Uterus (tissue), 4 donors: ENCODE measurements around the gene RCN1. TPM values are rescaled to one million over a fixed set of nuclear protein-coding genes. Genes with fewer than 3 reads are reported as not detected.

Experiments used
- DNase-seq, 2 donors: peaks; one replicate each; pipeline ENCODE4 v3.0.0-alpha.2; 2019 to 2020
- H3K27ac ChIP-seq, 2 donors: fragments of 200-600 bp; sonication (generic); 1 replicate in 1 of 2; 2 replicates in 1 of 2; pipeline ENCODE4 v1.5.1; 2016 to 2018
- H3K27me3 ChIP-seq, 2 donors: fragments of 200-600 bp; sonication (generic); one replicate each; pipeline ENCODE4 v1.5.1; 2018 to 2019; ENCODE audit warnings: control low read depth in 1 of 2
- H3K36me3 ChIP-seq, 2 donors: fragments of 200-600 bp; sonication (generic); one replicate each; pipeline ENCODE4 v1.5.1; 2019; ENCODE audit warnings: control low read depth in 1 of 2
- H3K4me1 ChIP-seq, 2 donors: fragments of 200-600 bp; sonication (generic); one replicate each; pipeline ENCODE4 v1.5.1; 2018 to 2019; ENCODE audit warnings: control low read depth in 1 of 2
- H3K4me3 ChIP-seq, 2 donors: fragments of 200-600 bp; sonication (generic); 1 replicate in 1 of 2; 2 replicates in 1 of 2; pipeline ENCODE4 v1.5.1; 2018 to 2019; ENCODE audit warnings: mild to moderate bottlenecking in 1 of 2
- H3K9me3 ChIP-seq, 2 donors: fragments of 200-600 bp; sonication (generic); one replicate each; pipeline ENCODE4 v1.5.1; 2019; ENCODE audit warnings: control low read depth in 1 of 2
- POLR2A ChIP-seq, 2 donors: fragments of 450-650 bp; IDR thresholded peaks; one replicate each; pipeline ENCODE4 v1.6.1; 2016; ENCODE audit warnings: antibody characterized with exemption in 2 of 2, mild to moderate bottlenecking in 1 of 2, moderate library complexity in 1 of 2
- intact Hi-C: fragments of 100-400 bp; cut with DNase I; formaldehyde crosslinking; loops from one replicate; pipeline ENCODE4 v1.15.1; 2023; ENCODE audit warnings: low total_unique reads
- total RNA-seq, 4 donors: library from RNA; depleted of rRNA in 3 of 4; stranded (reverse); fragments of >200 nt in 3 of 4; gene quantifications; one replicate each; pipeline versions ENCODE4 v1.1.0 to v1.2.4, GENCODE V29; 2014 to 2023
- TF ChIP-seq, protein P1 (sequence below), 4 experiments: fragments of 200-600 bp in 2 of 4; fragments of 450-650 bp in 2 of 4; sonication (generic) in 2 of 4; IDR thresholded peaks; one replicate each; pipeline ENCODE4 v1.5.1; 2016 to 2019; ENCODE audit warnings: antibody characterized with exemption in 4 of 4, mild to moderate bottlenecking in 2 of 4, moderate library complexity in 1 of 4
- donor health status: DM: yes; HTN: yes; CAD: no.

The RCN1 gene
- total RNA-seq, 4 donors from 2014 or later, result 26.1 to 221 (median 67.9) TPM

DNA sequence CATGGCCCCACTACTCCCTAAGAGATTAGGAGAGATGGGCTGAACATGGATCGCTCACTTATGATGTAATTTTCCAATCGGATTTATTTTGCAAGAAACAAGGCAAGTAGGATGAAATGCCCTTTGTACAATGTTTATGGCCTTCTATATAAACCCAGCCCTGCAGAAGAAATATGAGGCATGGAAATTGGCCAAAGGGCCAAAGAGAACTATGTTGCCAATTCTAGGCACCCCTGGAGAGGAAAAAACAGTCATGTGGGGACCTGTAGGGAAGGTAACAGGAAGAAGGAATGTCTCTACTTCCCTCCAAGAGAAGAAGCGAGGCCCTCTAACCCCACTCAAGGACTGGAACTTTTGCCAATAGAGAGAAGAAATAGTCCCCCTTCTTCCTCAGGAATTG lies 54.4 kb downstream of the RCN1 start:
- Histone ChIP-seq H3K36me3 (no peaks in the 10 kb centered on the region), H3K27ac (no peak overlapping the region), H3K4me3 (no peak overlapping the region), H3K4me1 (no peaks in the 10 kb centered on the region), H3K27me3 (no peaks in the 10 kb centered on the region), H3K9me3 (no peaks in the 10 kb centered on the region)
- TF ChIP-seq POLR2A (IDR thresholded peaks at IDR 0.05), result no peak
- TF ChIP-seq, protein P1, sequence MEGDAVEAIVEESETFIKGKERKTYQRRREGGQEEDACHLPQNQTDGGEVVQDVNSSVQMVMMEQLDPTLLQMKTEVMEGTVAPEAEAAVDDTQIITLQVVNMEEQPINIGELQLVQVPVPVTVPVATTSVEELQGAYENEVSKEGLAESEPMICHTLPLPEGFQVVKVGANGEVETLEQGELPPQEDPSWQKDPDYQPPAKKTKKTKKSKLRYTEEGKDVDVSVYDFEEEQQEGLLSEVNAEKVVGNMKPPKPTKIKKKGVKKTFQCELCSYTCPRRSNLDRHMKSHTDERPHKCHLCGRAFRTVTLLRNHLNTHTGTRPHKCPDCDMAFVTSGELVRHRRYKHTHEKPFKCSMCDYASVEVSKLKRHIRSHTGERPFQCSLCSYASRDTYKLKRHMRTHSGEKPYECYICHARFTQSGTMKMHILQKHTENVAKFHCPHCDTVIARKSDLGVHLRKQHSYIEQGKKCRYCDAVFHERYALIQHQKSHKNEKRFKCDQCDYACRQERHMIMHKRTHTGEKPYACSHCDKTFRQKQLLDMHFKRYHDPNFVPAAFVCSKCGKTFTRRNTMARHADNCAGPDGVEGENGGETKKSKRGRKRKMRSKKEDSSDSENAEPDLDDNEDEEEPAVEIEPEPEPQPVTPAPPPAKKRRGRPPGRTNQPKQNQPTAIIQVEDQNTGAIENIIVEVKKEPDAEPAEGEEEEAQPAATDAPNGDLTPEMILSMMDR (IDR thresholded peaks at IDR 0.05), result no peak
- DNase-seq, result no peak
- intact Hi-C loops, result no loop called here

DNA sequence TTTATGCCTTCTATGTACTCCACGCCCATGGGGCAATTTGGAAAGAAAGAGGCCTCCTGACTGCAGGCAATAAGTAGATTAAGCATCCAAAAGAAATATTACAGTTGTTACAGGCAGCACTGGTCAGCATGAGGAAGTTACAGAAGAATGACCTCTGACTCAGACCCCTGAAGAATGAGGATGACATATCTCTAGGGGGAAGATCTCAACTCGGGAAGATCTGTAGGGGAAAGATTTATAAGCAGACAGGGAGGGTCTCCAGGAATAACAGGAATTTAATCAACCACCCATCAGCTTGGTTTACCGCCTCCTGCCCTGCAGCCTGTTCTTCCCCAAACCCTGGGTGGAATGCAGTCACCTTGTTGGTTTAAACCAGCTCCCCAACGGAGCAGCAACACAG lies 58.0 kb downstream of the RCN1 start:
- TF ChIP-seq, protein P1 (IDR thresholded peaks at IDR 0.05), result no peak
- no peak for TF ChIP-seq POLR2A (IDR thresholded peaks at IDR 0.05)
- H3K9me3 ChIP-seq, result no peaks in the 10 kb centered on the region
- intact Hi-C loops, result no loop called here

DNA sequence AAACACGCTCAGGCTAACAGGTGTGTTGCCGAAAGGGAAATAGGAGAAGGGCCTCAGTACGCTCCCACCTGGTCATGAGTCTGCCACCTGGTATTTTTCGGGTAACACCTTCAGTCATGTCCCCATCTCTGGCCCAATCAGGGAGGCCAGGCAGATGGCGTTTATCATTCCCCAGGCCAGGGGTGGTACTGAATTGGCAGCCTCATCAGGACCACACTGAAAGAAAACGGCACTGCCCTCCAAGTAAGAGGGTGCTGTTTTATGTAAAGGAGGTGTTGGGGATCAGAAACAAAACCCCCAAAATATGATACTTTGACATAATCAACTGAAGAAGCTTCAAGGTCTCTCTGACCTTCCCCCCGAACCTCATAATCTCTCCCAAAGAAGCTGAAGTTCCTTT lies 58.9 kb downstream of the RCN1 start:
- Histone ChIP-seq H3K27ac (no peak overlapping the region), H3K4me1 (no peaks in the 10 kb centered on the region), H3K9me3 (no peaks in the 10 kb centered on the region), H3K27me3 (no peaks in the 10 kb centered on the region), H3K36me3 (no peaks in the 10 kb centered on the region), H3K4me3 (no peak overlapping the region)
- TF ChIP-seq, protein P1 (IDR thresholded peaks at IDR 0.05), result no peak
- TF ChIP-seq POLR2A (IDR thresholded peaks at IDR 0.05), result no peak
- intact Hi-C loops, result no loop called here
- no peak for DNase-seq

More for the DNA sequence above, 58.0 kb downstream of the RCN1 start:
- DNase-seq, result no peak
- Histone ChIP-seq H3K36me3 (no peaks in the 10 kb centered on the region), H3K4me3 (no peak overlapping the region), H3K4me1 (no peaks in the 10 kb centered on the region), H3K27ac (no peak overlapping the region), H3K27me3 (no peaks in the 10 kb centered on the region)

DNA sequence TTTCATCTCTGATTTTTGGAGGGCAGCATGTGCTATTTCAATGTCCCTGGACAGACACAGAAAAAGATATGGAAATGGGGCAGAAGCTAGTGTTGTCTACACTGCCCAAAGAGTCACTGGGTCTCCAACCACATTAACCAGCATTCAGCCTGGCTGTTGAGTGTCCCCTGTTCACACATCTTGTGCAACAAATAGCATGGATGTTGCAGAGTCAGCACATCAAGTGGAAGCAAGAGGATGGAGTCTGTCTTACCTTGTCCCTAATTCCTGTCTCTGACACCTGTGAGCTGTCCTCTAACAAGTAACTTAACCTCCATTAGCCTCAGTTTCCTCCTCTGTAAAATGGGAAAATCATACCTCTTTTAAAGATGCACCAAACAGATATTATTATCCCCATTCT lies 60.2 kb downstream of the RCN1 start:
- Histone ChIP-seq H3K36me3 (no peaks in the 10 kb centered on the region), H3K27ac (no peak overlapping the region), H3K9me3 (no peaks in the 10 kb centered on the region), H3K27me3 (no peaks in the 10 kb centered on the region), H3K4me1 (no peaks in the 10 kb centered on the region), H3K4me3 (no peak overlapping the region)
- intact Hi-C loops, result no loop called here
- DNase-seq, result no peak
- TF ChIP-seq, protein P1 (IDR thresholded peaks at IDR 0.05), result no peak
- TF ChIP-seq POLR2A (IDR thresholded peaks at IDR 0.05), result no peak

DNA sequence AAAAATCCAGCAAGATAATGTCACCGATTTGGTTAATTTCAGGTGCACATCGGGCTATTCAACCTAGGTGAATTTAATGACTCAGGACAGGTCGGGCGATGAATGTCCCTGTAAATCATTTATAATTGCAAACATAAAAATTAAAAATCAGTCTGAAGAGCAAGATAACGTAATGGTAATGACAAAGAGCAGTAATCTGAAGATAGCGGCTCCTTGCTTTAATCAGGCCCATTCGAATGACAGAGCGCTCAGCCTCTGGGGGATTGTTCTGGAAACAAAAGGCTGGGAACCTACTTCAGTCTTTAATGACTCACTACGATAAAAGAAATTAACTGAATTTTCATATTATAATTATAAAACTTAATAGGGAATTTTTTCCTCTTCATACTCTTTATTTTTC lies 61.3 kb downstream of the RCN1 start:
- Histone ChIP-seq H3K36me3 (no peaks in the 10 kb centered on the region), H3K27ac (no peak overlapping the region), H3K9me3 (no peaks in the 10 kb centered on the region), H3K4me3 (no peak overlapping the region), H3K27me3 (no peaks in the 10 kb centered on the region), H3K4me1 (no peaks in the 10 kb centered on the region)
- TF ChIP-seq, protein P1 (IDR thresholded peaks at IDR 0.05), result no peak
- no peak for TF ChIP-seq POLR2A (IDR thresholded peaks at IDR 0.05)
- intact Hi-C loops, result no loop called here
- no peak for DNase-seq
